NCI-H446 treated with DMSO at 0.1 percent for 48 hours (cell line): ENCODE measurements around the gene PIKFYVE.
"Not testable (repeated sequence)": the region's sequence is repeated elsewhere in the genome, so short reads cannot be mapped to it uniquely, and the experiment has no call there.

Experiments used
- DNase-seq: peaks from one replicate; lab custom pipeline; 2025; lab: John Stamatoyannopoulos, UW

PIKFYVE gene

GRCh38 chr2:208306291-208306690 is 40.2 kb downstream of the PIKFYVE start:
- no peak for DNase-seq

- no peak for DNase-seq
Measured at GRCh38 chr2:208311321-208311720, 45.3 kb downstream of the PIKFYVE start.

GRCh38 chr2:208311954-208312353 is 45.9 kb downstream of the PIKFYVE start:
- no peak for DNase-seq

- no peak for DNase-seq
Measured at GRCh38 chr2:208315081-208315788, 49.2 kb downstream of the PIKFYVE start.

GRCh38 chr2:208318127-208318526 is 52.1 kb downstream of the PIKFYVE start:
- DNase-seq = no peak

- no peak for DNase-seq
Measured at GRCh38 chr2:208319391-208319790, 53.3 kb downstream of the PIKFYVE start.

GRCh38 chr2:208320686-208321085 is 54.6 kb downstream of the PIKFYVE start:
- no peak for DNase-seq

GRCh38 chr2:208326016-208326415 is 60.0 kb downstream of the PIKFYVE start:
- no peak for DNase-seq

- no peak for DNase-seq
Measured at GRCh38 chr2:208329485-208329884, 63.4 kb downstream of the PIKFYVE start.

- no peak for DNase-seq
Measured at GRCh38 chr2:208334230-208334629, 68.2 kb downstream of the PIKFYVE start.

GRCh38 chr2:208346756-208347155 is 80.7 kb downstream of the PIKFYVE start:
- no peak for DNase-seq

- DNase-seq = no peak
Measured at GRCh38 chr2:208350610-208351009, 84.6 kb downstream of the PIKFYVE start.

- no peak for DNase-seq
Measured at GRCh38 chr2:208352644-208353567, 86.9 kb downstream of the PIKFYVE start.

GRCh38 chr2:208354964-208355381 is 88.9 kb downstream of the PIKFYVE start:
- DNase-seq = no peak

GRCh38 chr2:208356420-208356819 is 90.4 kb downstream of the PIKFYVE start:
- DNase-seq = not testable (repeated sequence)

- DNase-seq = no peak
Measured at GRCh38 chr2:208356846-208357574, 91.0 kb downstream of the PIKFYVE start.

GRCh38 chr2:208358758-208359631 is 92.9 kb downstream of the PIKFYVE start:
- no peak for DNase-seq

- DNase-seq = no peak
Measured at GRCh38 chr2:208359632-208359986, 93.6 kb downstream of the PIKFYVE start.

- no peak for DNase-seq
Measured at GRCh38 chr2:208360259-208361076, 94.4 kb downstream of the PIKFYVE start.

- no peak for DNase-seq
Measured at GRCh38 chr2:208361077-208361441, 95.0 kb downstream of the PIKFYVE start.

- DNase-seq = no peak
Measured at GRCh38 chr2:208363485-208363884, 97.4 kb downstream of the PIKFYVE start.
